Measurements from ENCODE around the gene BNIP2. TPM values are rescaled to one million over a fixed set of nuclear protein-coding genes. Genes with fewer than 3 reads are reported as not detected.
"Not testable (repeated sequence)": the region's sequence is repeated elsewhere in the genome, so short reads cannot be mapped to it uniquely, and the experiment has no call there.

The BNIP2 gene
- total RNA-seq, 1 donor: 107 TPM

DNA sequence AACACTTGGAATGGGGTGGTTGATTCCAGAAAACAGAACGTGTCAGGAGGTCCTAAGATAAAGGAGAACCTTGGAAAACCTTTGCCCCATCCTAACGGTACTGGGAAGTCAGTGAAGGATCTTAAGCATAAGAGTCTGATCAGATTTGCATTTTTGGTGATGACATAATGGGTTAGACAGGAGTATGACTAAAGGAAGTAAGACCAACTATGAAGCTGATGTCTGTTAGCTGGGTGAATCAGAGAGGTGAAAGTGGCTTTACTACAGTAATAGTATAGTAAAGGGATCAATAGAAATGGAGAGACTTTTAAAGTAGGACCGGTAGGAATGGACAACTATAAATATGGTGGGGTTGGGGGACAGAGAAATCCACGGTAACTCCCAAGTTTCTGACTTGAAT, 44.4 kb downstream of the BNIP2 start:
- TF ChIP-seq, protein P1, sequence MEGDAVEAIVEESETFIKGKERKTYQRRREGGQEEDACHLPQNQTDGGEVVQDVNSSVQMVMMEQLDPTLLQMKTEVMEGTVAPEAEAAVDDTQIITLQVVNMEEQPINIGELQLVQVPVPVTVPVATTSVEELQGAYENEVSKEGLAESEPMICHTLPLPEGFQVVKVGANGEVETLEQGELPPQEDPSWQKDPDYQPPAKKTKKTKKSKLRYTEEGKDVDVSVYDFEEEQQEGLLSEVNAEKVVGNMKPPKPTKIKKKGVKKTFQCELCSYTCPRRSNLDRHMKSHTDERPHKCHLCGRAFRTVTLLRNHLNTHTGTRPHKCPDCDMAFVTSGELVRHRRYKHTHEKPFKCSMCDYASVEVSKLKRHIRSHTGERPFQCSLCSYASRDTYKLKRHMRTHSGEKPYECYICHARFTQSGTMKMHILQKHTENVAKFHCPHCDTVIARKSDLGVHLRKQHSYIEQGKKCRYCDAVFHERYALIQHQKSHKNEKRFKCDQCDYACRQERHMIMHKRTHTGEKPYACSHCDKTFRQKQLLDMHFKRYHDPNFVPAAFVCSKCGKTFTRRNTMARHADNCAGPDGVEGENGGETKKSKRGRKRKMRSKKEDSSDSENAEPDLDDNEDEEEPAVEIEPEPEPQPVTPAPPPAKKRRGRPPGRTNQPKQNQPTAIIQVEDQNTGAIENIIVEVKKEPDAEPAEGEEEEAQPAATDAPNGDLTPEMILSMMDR (IDR thresholded peaks at IDR 0.05; ENCODE audit: insufficient read depth, low read length): no peak
- DNase-seq (ENCODE audit: low read depth): no peak
- H3K4me3 ChIP-seq (ENCODE audit: low read depth, low read length): no peak overlapping the region

DNA sequence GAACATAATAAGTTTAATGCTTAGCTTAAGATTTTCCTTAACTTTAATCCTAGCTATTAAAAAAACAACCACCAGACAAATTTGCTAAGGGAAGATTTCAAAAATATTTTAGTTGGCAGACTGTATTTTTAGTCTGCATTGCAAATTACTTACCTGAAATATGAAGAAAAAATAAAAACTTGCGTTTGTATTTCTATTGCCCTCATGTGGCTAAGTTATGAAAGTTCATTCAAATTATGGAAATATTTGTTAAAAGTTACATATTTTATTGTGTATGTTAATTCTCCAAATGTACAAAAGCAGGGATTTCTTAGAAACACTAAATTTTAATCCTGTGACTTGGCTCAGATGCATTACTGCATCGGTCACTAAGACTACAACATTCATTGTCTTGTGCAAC, 46.8 kb downstream of the BNIP2 start:
- DNase-seq (ENCODE audit: low read depth): peak; percentile 18
- TF ChIP-seq, protein P1 (IDR thresholded peaks at IDR 0.05; ENCODE audit: insufficient read depth, low read length): peak; percentile 31

DNA sequence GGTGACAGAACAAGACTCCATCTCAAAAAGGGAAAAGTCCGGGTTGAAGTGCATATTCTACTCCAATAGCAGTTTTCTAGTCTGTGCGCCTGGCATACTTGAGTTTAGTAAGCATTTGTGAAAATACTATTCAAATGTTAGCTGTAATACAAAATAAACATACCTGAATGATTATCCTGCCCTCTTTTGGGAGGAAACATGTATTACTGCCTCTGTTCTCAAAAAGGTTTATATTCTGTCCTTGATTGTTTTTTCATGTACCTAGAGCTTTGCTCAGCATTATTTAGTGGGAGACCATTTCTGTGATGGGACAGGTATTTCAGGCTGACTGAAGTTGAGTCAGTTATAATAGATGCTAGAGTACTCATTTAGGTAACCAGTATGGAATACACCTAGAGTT, 51.6 kb downstream of the BNIP2 start:
- not testable (repeated sequence) for H3K4me3 ChIP-seq (ENCODE audit: low read depth, low read length); DNase-seq (ENCODE audit: low read depth)

More for the DNA sequence above, 46.8 kb downstream of the BNIP2 start:
- no peak overlapping the region for H3K4me3 ChIP-seq (ENCODE audit: low read depth, low read length)

DNA sequence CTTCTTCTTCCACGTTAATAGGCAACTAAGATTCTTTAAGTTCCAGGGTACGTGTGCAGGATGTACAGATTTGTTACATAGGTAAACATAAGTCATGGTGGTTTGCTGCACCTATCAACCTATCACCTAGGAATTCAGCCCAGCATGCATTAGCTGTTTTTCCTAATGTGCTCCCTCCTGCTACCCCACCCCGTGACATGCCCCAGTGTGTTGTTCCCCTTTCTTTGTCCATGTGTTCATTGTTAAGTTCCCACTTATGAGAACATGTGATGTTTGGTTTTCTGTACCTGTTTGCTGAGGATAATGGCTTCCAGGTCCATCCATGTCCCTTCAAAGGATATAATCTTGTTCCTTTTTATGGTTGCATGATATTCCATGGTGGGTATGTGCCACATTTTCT, 52.9 kb downstream of the BNIP2 start:
- TF ChIP-seq, protein P1 (IDR thresholded peaks at IDR 0.05; ENCODE audit: insufficient read depth, low read length): no peak
- DNase-seq (ENCODE audit: low read depth): no peak
- H3K4me3 ChIP-seq (ENCODE audit: low read depth, low read length): no peak overlapping the region

DNA sequence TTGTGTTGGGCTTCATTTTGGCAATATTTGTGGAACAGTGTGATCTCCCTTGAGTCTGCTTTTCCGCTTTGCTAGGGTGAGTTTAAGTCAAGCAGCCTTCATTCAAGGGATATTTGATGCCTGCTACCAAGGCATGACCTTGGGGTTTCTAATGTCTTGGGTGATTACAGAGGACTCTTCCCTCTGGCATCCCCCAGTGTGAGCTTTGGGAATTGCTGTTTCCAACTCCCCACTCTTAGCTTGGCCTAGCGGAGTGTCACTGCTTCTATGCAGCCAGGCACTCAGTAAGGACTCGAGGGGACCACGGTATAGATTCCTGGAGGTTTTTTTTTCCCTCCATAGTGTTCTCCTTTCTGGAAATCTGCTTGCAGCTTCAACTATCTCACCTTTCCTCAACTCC, 56.4 kb downstream of the BNIP2 start:
- no peak for DNase-seq (ENCODE audit: low read depth)
- TF ChIP-seq, protein P1 (IDR thresholded peaks at IDR 0.05; ENCODE audit: insufficient read depth, low read length): peak; percentile 66

DNA sequence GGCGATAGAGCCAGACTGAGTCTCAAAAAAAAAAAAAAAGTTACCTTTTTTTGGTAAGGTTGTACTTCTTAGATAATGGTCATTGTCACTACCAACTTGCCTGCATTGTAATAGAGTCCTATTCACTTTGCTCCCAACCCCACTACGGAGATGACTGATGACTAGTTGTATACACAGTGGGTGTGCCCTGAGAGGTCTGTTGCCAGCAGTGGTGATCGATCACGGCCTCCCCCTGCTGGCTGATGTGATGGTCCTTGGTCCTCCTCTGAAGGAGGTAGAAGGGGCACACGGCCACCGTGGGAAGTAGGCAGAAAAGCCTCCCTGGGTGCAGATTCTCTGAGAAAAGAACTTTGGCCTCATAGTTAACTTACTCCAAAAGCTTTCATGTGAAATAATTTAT, 66.8 kb downstream of the BNIP2 start:
- TF ChIP-seq, protein P1 (IDR thresholded peaks at IDR 0.05; ENCODE audit: insufficient read depth, low read length): peak; percentile 53
- H3K4me3 ChIP-seq (ENCODE audit: low read depth, low read length): no peak overlapping the region
- DNase-seq (ENCODE audit: low read depth): peak; percentile 56

More for the DNA sequence above, 56.4 kb downstream of the BNIP2 start:
- no peak overlapping the region for H3K4me3 ChIP-seq (ENCODE audit: low read depth, low read length)

DNA sequence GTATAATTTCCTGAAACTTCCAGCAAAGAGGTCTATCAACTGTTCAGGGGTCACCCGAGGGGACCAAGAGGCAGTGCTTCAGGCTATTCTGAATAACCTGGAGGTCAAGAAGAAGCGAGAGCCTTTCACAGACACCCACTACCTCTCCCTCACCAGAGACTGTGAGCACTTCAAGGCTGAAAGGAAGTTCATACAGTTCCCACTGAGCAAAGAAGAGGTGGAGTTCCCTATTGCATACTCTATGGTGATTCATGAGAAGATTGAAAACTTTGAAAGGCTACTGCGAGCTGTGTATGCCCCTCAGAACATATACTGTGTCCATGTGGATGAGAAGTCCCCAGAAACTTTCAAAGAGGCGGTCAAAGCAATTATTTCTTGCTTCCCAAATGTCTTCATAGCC, 70.7 kb downstream of the BNIP2 start:
- TF ChIP-seq, protein P1 (IDR thresholded peaks at IDR 0.05; ENCODE audit: insufficient read depth, low read length): no peak
- H3K4me3 ChIP-seq (ENCODE audit: low read depth, low read length): no peak overlapping the region
- DNase-seq (ENCODE audit: low read depth): no peak

All from fibroblast of the aortic adventitia (primary cell).